ENCODE data around the gene SMAD3.
"Not testable (repeated sequence)": the region's sequence is repeated elsewhere in the genome, so short reads cannot be mapped to it uniquely, and the experiment has no call there.

Gene SMAD3

GRCh38 chr15:67145312-67145610 lies 79.9 kb downstream of the SMAD3 start:
- no peak for DNase-seq (ENCODE audit: low spot score)

DNA sequence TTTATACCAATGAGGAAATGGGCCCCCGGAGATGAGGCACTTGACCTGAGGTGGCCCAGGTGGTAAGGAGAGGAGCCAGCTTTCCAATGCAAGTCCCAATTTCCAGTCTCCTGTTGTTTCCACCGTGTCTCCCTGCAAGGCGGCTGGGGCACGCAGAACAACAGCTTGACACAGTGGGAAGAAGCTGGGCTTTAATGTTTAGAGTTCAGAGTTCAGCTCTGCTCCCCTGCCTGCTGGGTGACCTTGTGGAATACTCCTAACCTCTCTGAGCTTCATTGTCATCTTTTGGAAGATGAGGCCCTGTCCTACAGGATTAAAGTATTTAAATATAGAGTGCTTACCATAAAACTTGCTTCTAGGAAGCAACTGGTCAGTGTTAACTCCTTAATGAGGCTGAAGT lies 80.3 kb downstream of the SMAD3 start:
- DNase-seq (ENCODE audit: low spot score): no peak

DNA sequence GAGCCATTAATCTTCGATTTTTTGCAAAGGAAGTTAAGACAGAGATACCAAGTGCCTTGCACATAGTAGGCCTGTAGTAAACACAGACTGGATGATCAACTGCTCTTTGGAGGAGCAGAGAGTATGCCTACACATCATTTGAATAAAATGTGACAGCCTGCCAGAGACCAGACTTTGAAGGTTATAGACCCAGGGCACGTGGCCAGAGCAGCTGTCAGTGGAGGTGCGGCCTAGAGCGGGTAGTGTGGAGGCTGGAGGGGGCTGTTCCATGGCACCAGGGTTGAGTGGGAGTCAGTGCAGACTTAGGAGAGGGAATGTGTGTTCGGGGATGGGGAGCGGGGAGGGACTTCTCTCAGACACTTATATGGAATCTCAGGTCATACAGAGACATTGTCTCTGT lies 80.8 kb downstream of the SMAD3 start:
- peak; percentile 47 for DNase-seq (ENCODE audit: low spot score)

DNA sequence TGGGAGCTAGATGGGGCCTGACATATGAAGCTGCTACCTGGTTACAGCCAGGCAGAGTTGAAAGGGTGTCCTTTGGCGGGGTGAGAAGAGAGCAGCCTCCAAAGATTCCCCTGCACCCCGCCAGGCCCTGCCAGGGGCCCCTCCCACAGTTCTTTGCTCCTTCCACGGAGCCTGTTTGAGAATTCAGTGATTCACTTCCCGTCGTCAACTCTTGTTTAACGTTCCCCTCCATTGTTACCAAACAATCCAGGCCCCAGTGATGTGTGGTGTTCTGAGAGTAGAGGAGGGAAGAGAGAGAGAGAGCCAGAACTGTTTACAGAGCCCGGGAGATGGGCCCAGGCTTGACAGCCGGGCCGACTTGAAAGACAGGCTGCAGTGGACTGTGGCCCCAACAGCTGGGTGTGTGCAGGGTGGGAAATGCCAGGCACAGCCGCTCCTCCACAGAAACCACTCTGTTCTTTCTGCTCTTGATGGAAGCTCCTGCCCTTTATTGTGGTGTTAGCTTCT lies 81.5 kb downstream of the SMAD3 start:
- DNase-seq (ENCODE audit: low spot score): peak; percentile 85

DNA sequence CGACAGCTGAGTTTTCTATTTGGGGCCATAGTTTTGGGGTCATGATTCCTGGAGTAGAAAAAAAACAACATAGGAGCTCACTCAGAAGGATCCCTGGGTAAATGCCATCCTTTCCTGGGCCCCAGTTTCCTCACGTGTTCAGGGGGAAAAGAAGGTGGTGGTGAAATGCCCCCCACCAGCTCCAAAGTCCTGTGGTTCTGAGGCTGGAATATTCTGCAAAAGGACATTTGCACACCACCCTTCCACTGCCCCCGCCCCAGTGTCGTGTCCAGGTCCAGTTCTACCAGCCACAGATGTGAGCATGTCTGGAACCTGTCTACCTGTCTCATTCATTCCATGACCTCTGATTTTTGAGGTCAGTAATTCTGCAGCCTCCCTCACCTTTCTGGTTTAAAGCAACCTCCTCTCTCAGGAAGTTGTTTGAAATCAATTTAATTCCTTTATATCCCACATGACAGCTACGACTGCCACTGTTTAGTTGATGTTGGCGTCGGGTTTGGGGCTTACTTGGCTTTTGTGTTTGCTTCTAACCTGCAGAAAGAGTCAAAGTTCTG lies 82.1 kb downstream of the SMAD3 start:
- no peak for DNase-seq (ENCODE audit: low spot score)

DNA sequence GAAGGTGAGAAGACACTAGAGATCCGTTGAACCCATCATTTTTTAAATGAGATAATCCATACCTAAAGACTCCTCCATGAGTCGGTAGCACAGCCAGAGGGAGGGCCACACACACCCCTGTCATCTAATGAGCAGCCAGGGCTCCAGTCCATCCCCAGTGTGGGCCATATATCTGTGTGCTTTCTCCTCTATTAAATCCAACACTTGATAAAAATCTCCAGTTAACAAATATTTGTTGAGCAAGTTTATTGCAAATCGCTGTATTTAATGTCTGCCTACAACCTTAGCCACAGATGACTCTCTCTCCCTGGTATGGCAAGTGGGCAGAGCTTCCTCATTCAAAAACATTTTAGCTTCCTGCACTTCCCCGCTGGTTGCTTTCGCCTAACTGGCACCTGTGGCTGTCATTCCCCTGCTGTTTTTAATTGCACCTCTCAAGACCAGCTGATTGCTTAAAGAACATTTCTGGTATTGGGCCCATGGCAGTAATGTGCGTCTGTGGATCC lies 82.8 kb downstream of the SMAD3 start:
- peak; percentile 94 for DNase-seq (ENCODE audit: low spot score)

- DNase-seq (ENCODE audit: low spot score): no peak
Measured at GRCh38 chr15:67149068-67149772, 83.8 kb downstream of the SMAD3 start.

- no peak for DNase-seq (ENCODE audit: low spot score)
Measured at GRCh38 chr15:67149773-67150022, 84.3 kb downstream of the SMAD3 start.

DNA sequence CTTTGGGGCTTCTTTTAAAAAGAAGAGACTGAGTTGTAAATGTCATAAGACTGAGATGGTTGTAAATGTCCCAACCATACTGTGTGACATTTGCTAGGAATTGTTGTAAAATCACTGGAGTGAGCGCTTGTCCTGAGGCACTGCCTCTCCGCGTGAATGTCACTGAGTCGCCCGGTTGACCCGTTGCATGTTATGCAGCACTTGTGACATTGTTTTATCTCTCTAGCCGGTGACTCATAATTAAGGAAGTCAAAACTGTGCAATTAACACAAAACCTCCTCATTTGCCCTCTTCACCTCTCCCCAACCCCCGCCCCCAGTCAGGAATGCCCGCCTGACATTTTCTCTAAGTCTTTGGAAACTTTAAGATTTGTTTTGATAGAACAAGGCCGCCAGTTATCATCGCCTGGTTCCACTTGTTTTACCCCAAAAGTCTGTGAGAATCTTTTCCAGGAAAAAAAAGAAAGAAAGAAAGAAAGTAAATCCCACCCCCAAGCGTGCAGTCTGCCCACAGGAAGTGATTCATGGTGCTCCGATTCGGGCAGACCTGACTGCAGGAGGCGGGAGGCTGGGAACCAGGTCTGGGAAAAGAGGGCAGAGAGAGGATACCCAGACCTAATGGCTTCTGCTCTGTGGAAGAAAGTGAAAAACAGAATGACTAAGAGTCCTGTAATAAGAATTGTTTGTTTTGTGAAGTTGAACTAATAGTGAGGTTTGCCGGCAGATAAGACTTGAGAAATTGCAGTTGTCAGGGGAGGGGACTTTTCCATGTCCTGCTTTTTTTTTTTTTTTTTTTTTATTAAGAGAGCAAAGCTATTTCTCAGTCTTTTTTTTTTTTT lies 84.8 kb downstream of the SMAD3 start:
- DNase-seq (ENCODE audit: low spot score): peak; percentile 96

- no peak for DNase-seq (ENCODE audit: low spot score)
Measured at GRCh38 chr15:67152429-67152828, 87.0 kb downstream of the SMAD3 start.

GRCh38 chr15:67153044-67153443 lies 87.6 kb downstream of the SMAD3 start:
- DNase-seq (ENCODE audit: low spot score): not testable (repeated sequence)

DNA sequence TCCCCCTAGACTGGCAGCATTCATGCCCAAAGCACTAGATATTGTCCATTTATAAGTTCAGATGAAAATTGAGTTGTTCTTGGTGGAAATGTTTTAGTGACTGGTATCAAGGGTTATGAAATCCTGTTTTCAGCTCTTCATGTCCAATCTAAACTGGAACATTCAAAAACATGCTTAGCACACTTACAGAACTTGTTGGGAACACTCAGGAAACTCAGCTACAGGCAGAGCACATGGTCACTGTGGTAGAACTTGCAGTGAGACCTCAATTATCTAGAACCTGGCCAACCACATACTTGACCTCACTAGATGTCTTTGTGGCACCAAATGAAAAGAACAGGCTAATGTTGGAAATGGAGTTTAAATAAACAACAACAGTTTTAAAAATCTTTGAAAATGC lies 88.8 kb downstream of the SMAD3 start:
- DNase-seq (ENCODE audit: low spot score): no peak

GRCh38 chr15:67156426-67156825 lies 91.0 kb downstream of the SMAD3 start:
- no peak for DNase-seq (ENCODE audit: low spot score)

DNA sequence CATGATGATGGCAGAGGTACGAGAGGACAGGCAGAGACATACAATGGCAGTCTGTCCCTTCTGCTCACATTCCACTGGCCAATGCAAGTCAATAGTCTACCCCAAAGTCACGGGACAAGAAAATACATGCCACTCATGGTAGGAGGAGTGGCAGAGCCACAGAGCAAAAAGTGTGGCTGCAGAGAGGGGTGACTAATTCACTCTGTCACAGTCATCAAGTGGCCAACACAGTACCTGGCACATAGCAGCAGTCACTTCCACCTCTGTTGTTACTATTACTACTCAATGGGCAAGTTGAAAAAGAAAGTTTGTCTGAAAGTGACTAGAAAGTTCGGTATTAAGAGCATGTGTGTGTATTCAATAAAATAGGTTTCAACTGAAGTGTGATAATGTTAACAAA lies 91.4 kb downstream of the SMAD3 start:
- no peak for DNase-seq (ENCODE audit: low spot score)

DNA sequence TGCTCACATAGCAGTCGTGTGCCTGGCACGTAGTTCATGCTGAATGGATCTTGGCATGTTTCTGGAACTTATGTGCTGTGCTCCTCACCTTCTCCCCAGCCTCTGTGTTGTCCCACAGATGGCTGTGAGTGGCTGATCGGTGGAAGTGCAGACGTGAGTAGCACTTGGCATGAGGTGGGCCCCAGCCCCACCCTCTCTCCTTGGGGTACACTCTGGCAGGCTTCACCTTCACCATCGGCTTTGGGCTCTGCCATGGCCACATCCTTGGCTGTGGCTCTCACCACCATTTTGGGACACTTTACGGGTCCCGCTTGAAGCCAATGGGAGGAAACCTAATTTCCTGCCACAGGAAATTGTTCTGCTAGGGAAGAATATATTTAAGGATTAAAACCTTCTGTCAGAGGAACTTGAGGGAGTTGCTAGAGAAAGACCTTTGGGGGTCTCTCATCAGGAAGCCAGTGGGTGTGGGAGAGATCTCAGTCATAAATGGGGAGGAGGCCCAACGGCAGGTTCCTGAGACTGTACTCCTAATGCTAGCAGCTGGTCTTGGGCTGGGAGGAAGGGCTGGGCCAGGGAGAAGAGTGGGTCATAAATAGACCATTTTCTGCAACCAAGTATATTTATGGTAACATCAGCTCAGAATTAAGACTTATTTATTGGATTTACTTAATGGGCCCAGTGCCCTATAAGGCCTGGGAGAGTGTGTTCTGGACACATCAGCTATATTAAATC lies 92.3 kb downstream of the SMAD3 start:
- DNase-seq (ENCODE audit: low spot score): no peak

DNA sequence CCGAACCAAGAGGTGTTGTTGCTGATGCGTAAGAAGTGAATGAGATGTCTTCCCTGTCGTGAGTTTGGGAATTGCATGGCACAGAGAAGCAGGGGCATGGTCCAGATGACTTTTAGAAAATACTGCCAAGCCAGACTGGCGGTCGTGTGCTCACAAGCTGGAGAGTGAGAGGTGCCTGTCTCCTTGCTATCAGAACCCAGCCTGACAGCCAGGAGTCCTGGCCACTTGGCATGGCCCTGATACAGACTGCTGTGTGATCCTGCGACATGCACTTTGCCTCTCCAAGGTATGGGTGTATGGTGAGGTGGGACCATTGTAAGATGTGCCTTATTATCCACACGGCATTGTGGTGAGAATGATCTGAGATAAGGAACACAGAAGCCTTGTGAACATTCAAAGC lies 93.0 kb downstream of the SMAD3 start:
- no peak for DNase-seq (ENCODE audit: low spot score)

DNA sequence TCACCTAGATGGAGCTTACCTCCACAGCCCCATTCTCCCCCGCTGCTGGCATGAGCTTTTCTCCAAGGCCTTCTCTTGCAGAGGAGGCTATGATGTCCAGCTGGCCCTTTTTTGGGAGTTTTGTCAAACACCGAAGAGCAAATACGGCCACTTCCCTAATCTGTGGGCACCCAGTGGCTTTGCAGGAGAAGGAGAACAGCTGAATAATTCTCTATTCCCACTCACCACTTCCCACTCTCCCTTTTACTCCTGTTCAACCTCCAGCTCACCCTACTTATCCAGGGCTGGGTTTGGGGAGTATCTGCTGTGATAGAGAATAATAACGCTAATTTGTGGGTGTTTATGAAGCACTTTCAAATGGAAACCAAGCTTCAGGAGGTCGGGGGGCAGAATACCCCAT lies 96.0 kb downstream of the SMAD3 start:
- no peak for DNase-seq (ENCODE audit: low spot score)

DNA sequence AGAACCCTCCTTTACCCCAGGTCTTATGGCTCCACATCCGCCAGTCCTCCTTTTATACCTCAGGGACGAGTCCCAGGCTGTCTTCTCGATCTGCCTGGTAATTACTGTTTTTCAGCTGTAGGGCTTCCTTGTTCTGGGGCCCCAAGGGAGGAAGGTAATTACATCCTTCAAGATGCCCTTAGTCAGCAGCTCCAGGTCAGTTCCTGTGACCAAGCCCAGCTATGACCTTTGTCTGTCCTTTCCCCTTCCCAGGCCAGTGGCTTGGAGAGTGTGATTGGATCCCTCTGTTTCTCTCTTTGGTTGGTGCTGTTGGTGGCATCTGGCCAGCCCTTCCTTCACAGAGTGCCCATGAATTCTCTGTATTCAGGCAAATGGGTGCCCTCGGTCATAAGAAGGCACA lies 96.5 kb downstream of the SMAD3 start:
- no peak for DNase-seq (ENCODE audit: low spot score)

DNA sequence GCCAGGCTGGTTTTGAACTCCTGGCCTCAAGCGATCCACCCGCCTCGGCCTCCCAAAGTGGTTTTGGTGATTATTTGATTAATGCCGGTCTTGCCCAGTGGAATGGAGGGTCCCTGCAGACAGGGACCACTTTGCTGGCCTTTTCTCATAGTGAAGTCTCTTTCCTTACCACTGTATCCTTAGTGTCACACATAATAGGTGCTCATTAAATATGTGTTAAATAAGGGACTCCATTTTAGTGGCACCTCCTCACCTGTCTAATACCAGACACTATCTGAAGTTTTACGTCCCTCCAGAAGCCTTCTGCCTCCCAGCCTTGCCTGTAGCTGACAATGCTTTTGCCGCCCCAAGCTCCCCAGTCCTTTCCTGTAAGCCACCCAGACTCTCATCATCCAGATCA lies 97.8 kb downstream of the SMAD3 start:
- no peak for DNase-seq (ENCODE audit: low spot score)

DNA sequence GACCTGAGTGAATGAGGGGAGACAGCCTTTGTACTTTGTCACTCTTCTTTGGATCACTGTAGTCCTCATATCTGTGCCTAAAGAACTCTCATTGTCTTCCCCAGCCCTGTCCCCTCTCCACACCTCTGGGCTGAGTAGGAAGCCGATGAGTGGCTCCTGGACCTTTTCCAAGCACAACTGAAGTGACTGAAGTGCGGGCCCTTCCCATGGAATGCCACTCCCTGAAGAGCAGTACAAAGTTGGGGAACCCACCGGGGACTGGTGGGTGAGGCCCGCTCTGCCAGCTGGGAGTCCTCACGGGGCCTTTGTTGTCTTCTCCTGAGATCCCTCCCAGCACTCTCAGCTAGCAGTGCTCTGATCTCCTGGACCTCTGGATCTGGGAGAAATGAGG lies 99.0 kb downstream of the SMAD3 start:
- no peak for DNase-seq (ENCODE audit: low spot score)

DNA sequence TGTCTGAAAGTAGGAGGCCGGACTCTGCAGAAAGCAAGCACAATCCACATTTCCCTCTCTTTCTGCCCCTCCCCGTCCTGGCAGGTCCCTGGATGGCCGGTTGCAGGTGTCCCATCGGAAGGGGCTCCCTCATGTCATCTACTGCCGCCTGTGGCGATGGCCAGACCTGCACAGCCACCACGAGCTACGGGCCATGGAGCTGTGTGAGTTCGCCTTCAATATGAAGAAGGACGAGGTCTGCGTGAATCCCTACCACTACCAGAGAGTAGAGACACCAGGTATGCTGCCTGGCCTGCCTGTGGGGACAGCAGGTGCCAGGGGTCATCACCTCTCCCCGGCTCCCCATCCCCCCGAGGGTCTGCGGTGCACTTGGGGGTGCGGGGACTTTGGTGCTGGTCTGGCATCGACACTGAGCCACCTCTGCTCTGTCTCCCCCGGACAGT lies 99.4 kb downstream of the SMAD3 start:
- no peak for DNase-seq (ENCODE audit: low spot score)

All from LoVo (cell line).